Spleen (tissue), 11 donors: ENCODE measurements around the gene MPP1. TPM values are rescaled to one million over a fixed set of nuclear protein-coding genes. Genes with fewer than 3 reads are reported as not detected.
A peak's percentile ranks its signal among the peaks of the same experiment; 100 is the strongest.

Source experiments
- DNase-seq: peaks from one replicate; pipeline ENCODE4 v3.0.0-alpha.2; 2020
- H3K27ac ChIP-seq, 8 donors: fragments of 200-600 bp; sonication (generic) in 7 of 8; 1 replicate in 4 of 8; 2 replicates in 4 of 8; pipeline versions ENCODE4 v1.5.0 to v1.8.0; 2016 to 2021; ENCODE audit warnings: inconsistent platforms in 4 of 8, mild to moderate bottlenecking in 4 of 8, moderate library complexity in 1 of 8
- H3K27me3 ChIP-seq, 7 donors: fragments of 200-600 bp; sonication (generic) in 6 of 7; replicated peaks in 1 of 7; 1 replicate in 4 of 7; 2 replicates in 3 of 7; pipeline versions ENCODE4 v1.5.0 to v1.8.0; 2016 to 2021; ENCODE audit warnings: inconsistent platforms in 3 of 7, mild to moderate bottlenecking in 1 of 7
- H3K36me3 ChIP-seq, 6 donors: fragments of 200-600 bp; sonication (generic) in 5 of 6; 1 replicate in 4 of 6; 2 replicates in 2 of 6; pipeline versions ENCODE4 v1.5.0 to v1.8.0; 2016 to 2021; ENCODE audit warnings: inconsistent platforms in 2 of 6
- H3K4me1 ChIP-seq, 6 donors: fragments of 200-600 bp; sonication (generic) in 5 of 6; 1 replicate in 3 of 6; 2 replicates in 3 of 6; pipeline versions ENCODE4 v1.5.0 to v1.8.0; 2016 to 2021; ENCODE audit warnings: inconsistent platforms in 3 of 6
- H3K4me3 ChIP-seq, 8 donors: fragments of 200-600 bp; sonication (generic) in 7 of 8; 1 replicate in 4 of 8; 2 replicates in 4 of 8; pipeline versions ENCODE4 v1.5.0 to v1.8.0; 2016 to 2021; ENCODE audit warnings: inconsistent platforms in 4 of 8, mild to moderate bottlenecking in 4 of 8, moderate library complexity in 2 of 8
- H3K9me3 ChIP-seq, 8 donors: fragments of 200-600 bp; sonication (generic) in 7 of 8; 1 replicate in 4 of 8; 2 replicates in 4 of 8; pipeline versions ENCODE4 v1.5.0 to v1.8.0; 2016 to 2021; ENCODE audit warnings: inconsistent platforms in 4 of 8
- CTCF ChIP-seq, 11 experiments: fragments of 200-600 bp in 7 of 11; fragments of 450-650 bp in 4 of 11; sonication (generic) in 4 of 11; IDR thresholded peaks in 8 of 11; conservative IDR thresholded peaks in 3 of 11; 1 replicate in 7 of 11; 2 replicates in 4 of 11; pipeline versions ENCODE4 v1.4.0 to v1.8.0; 2016 to 2021; ENCODE audit warnings: antibody characterized with exemption in 11 of 11, inconsistent platforms in 4 of 11, mild to moderate bottlenecking in 1 of 11
- POLR2A ChIP-seq, 3 donors: fragments of 450-650 bp; IDR thresholded peaks; one replicate each; pipeline ENCODE4 v1.5.1; 2017; ENCODE audit warnings: antibody characterized with exemption in 3 of 3, mild to moderate bottlenecking in 1 of 3
- POLR2AphosphoS5 ChIP-seq, 3 donors: sonication (generic); formaldehyde crosslinking; IDR thresholded peaks; one replicate each; pipeline ENCODE4 v1.5.1; 2017; ENCODE audit warnings: antibody characterized with exemption in 3 of 3
- WGBS, 5 donors: extraction: QIAGEN DNeasy Blood & Tissue Kit in 3 of 5; methylation state at CpG; one replicate each; pipeline versions ENCODE4 v1.1.5 to v1.1.7; 2013 to 2018; 5-methylcytosine and 5-hydroxymethylcytosine counted together
- intact Hi-C: fragments of 100-400 bp; cut with DNase I; formaldehyde crosslinking; loops from one replicate; pipeline ENCODE4 v1.15.0; 2023; ENCODE audit warnings: low total_unique reads
- polyA plus RNA-seq, 3 donors: library from polyadenylated mRNA; stranded (reverse); fragments of 200-250 nt; gene quantifications; one replicate each; pipeline ENCODE4 v1.2.1, GENCODE V29; 2013
- total RNA-seq, 7 donors: library from RNA; depleted of rRNA in 3 of 7; stranded (reverse); fragments of >200 nt in 3 of 7; fragmentation: NEBNext Ultra II Directional in 4 of 7; extraction: Animal tissue kit (Norgen Biotek cat#: 25700) in 4 of 7; gene quantifications; one replicate each; pipeline versions ENCODE4 v1.1.0 to v1.2.1, GENCODE V29; 2016 to 2021
- donor health status: healthy with polysubstance abuse.
- donor health status: DM: no; HTN: no; CAD: no; lungs with moderate emphysema.
- donor health status: DM: no; HTN: no; CAD: no.
- donor health status: Bipolar disorder and iron deficiency.
- donor health status: healthy.
- donor health status: DM: no; HTN: no; CAD: no.
- donor health status: DM: yes; HTN: yes; CAD: no.

The MPP1 gene
- total and polyA plus RNA-seq, 10 donors, result 24.3 to 122 (median 80.0) TPM

GRCh38 chrX:154774622-154775021 lies 30.7 kb downstream of the MPP1 start:
- intact Hi-C loops, result no loop called here
- H3K9me3 ChIP-seq, result no peaks in the 10 kb centered on the region
- H3K4me1 ChIP-seq, result no peaks in the 10 kb centered on the region
- no peak for DNase-seq
- no peaks in the 10 kb centered on the region for H3K27me3 ChIP-seq
- no peak overlapping the region for H3K27ac ChIP-seq
- no peak overlapping the region for H3K4me3 ChIP-seq
- peaks cover 0 to 99% (median 44%) of the 10 kb centered on the region in 6 donors for H3K36me3 ChIP-seq
- 63 to 92% (median 90%) methylated on average over 4 to 5 of the region's 5 CpGs for WGBS, 5 donors
- TF ChIP-seq POLR2A (IDR thresholded peaks at IDR 0.05) (no peak), CTCF (IDR thresholded peaks at IDR 0.05 in 8 of 11, conservative IDR thresholded peaks at IDR 0.05 in 3 of 11) (no peak), POLR2AphosphoS5 (IDR thresholded peaks at IDR 0.05) (no peak)

GRCh38 chrX:154762537-154763296 lies 42.6 kb downstream of the MPP1 start, which contains the start of gene DKC1:
Gene DKC1, plus strand, starts transcription at chrX:154762864. Its CDS starts 102 bp downstream, at chrX:154762966.
- no peaks in the 10 kb centered on the region for H3K27me3 ChIP-seq
- H3K27ac ChIP-seq, result peak within 1 kb of the TSS; percentile 70 to 89 (median 84)
- peaks cover 0 to 29% (median 21%) of the 10 kb centered on the region in 6 donors for H3K36me3 ChIP-seq
- no peaks in the 10 kb centered on the region for H3K9me3 ChIP-seq
- 0 to 59% (median 1%) methylated on average over 40 to 84 of the region's 84 CpGs for WGBS, 5 donors
- TF ChIP-seq POLR2AphosphoS5 (IDR thresholded peaks at IDR 0.05) (peak; percentile 80 to 92 (median 90)), POLR2A (IDR thresholded peaks at IDR 0.05) (no peak), CTCF (IDR thresholded peaks at IDR 0.05 in 8 of 11, conservative IDR thresholded peaks at IDR 0.05 in 3 of 11) (peak in 3 of 11 experiments; percentile 9 to 26 (median 25))
- peaks cover 3 to 31% (median 15%) of the 10 kb centered on the region in 6 donors for H3K4me1 ChIP-seq
- DNase-seq, result peak; percentile 99
- H3K4me3 ChIP-seq, result peak within 1 kb of the TSS; percentile 46 to 82 (median 76)
- intact Hi-C loops, result no loop called here

- no peak for TF ChIP-seq POLR2A (IDR thresholded peaks at IDR 0.05)
- TF ChIP-seq CTCF (IDR thresholded peaks at IDR 0.05 in 8 of 11, conservative IDR thresholded peaks at IDR 0.05 in 3 of 11), result no peak
- no peak for TF ChIP-seq POLR2AphosphoS5 (IDR thresholded peaks at IDR 0.05)
Measured at GRCh38 chrX:154761977-154762536, 43.2 kb downstream of the MPP1 start.

GRCh38 chrX:154758696-154759095 lies 46.6 kb downstream of the MPP1 start:
- no peaks in the 10 kb centered on the region for H3K27me3 ChIP-seq
- no peaks in the 10 kb centered on the region for H3K9me3 ChIP-seq
- H3K27ac ChIP-seq, result no peak overlapping the region
- H3K4me1 ChIP-seq, result peaks cover 0 to 13% (median 7%) of the 10 kb centered on the region in 6 donors
- TF ChIP-seq CTCF (IDR thresholded peaks at IDR 0.05 in 8 of 11, conservative IDR thresholded peaks at IDR 0.05 in 3 of 11) (no peak), POLR2AphosphoS5 (IDR thresholded peaks at IDR 0.05) (no peak), POLR2A (IDR thresholded peaks at IDR 0.05) (no peak)
- intact Hi-C loops, result no loop called here
- peak; percentile 43 for DNase-seq
- H3K36me3 ChIP-seq, result no peaks in the 10 kb centered on the region
- 67 to 91% (median 77%) methylated on average over 4 of the region's 4 CpGs for WGBS, 5 donors
- no peak overlapping the region for H3K4me3 ChIP-seq

More at GRCh38 chrX:154761977-154762536, 43.2 kb downstream of the MPP1 start:
- DNase-seq, result peak; percentile 63
- no peaks in the 10 kb centered on the region for H3K27me3 ChIP-seq
- peak overlapping the region in 7 of 8 donors; percentile 46 to 82 (median 78) for H3K4me3 ChIP-seq
- H3K9me3 ChIP-seq, result no peaks in the 10 kb centered on the region
- 2 to 46% (median 8%) methylated on average over 11 of the region's 11 CpGs for WGBS, 5 donors
- peak overlapping the region; percentile 70 to 89 (median 84) for H3K27ac ChIP-seq
- peaks cover 3 to 31% (median 15%) of the 10 kb centered on the region in 6 donors for H3K4me1 ChIP-seq
- peaks cover 0 to 23% (median 15%) of the 10 kb centered on the region in 6 donors for H3K36me3 ChIP-seq
- intact Hi-C loops, result no loop called here
